GM21786 (cell line): ENCODE data around the gene OGG1.

Experiments
- ATAC-seq: cut with Tn5 transposase; IDR thresholded peaks from one replicate; pipeline ENCODE4 v1.9.1; 2021; ENCODE audit not compliant: unreplicated experiment

OGG1 gene

GRCh38 chr3:9781978-9782603 lies 32.3 kb downstream of the OGG1 start:
- ATAC-seq = no peak

GRCh38 chr3:9782770-9783169 lies 33.0 kb downstream of the OGG1 start:
- ATAC-seq = no peak

GRCh38 chr3:9783954-9784353 lies 34.2 kb downstream of the OGG1 start:
- ATAC-seq = no peak

GRCh38 chr3:9784965-9785364 lies 35.2 kb downstream of the OGG1 start:
- ATAC-seq = no peak

- ATAC-seq = no peak
Observed at GRCh38 chr3:9785602-9786001, 35.9 kb downstream of the OGG1 start.

- ATAC-seq = no peak
Observed at GRCh38 chr3:9786209-9786739, 36.5 kb downstream of the OGG1 start.

- no peak for ATAC-seq
Observed at GRCh38 chr3:9786825-9787669, 37.3 kb downstream of the OGG1 start.

- no peak for ATAC-seq
Observed at GRCh38 chr3:9787714-9788113, 38.0 kb downstream of the OGG1 start.

- no peak for ATAC-seq
Observed at GRCh38 chr3:9791127-9791526, 41.4 kb downstream of the OGG1 start.

- ATAC-seq = no peak
Observed at GRCh38 chr3:9791790-9792404, 42.1 kb downstream of the OGG1 start.

GRCh38 chr3:9792405-9793160 lies 42.8 kb downstream of the OGG1 start, which contains the start of the genes ARPC4 and TADA3:
ARPC4 (plus strand) TSS chr3:9793082; CDS start chr3:9793122, 40 bp downstream.
TADA3 (minus strand) TSS chr3:9792473; CDS start chr3:9791466, 1,007 bp downstream.
- peak; percentile 83 for ATAC-seq

GRCh38 chr3:9793161-9793781 lies 43.5 kb downstream of the OGG1 start:
- no peak for ATAC-seq

- no peak for ATAC-seq
Observed at GRCh38 chr3:9794400-9794799, 44.6 kb downstream of the OGG1 start.

GRCh38 chr3:9795207-9795606 lies 45.5 kb downstream of the OGG1 start:
- ATAC-seq = no peak

- ATAC-seq = no peak
Observed at GRCh38 chr3:9797196-9797945, 47.6 kb downstream of the OGG1 start.

- no peak for ATAC-seq
Observed at GRCh38 chr3:9800529-9800928, 50.8 kb downstream of the OGG1 start.

- ATAC-seq = no peak
Observed at GRCh38 chr3:9803494-9803893, 53.7 kb downstream of the OGG1 start.

- ATAC-seq = no peak
Observed at GRCh38 chr3:9804996-9805395, 55.2 kb downstream of the OGG1 start.

GRCh38 chr3:9806137-9806536 lies 56.4 kb downstream of the OGG1 start:
- ATAC-seq = no peak
